Mesodermal cell (in vitro differentiated cells): ENCODE measurements around the gene HSP90AB1.

Experiments used
- H3K27ac ChIP-seq: 2 replicates; pipeline ENCODE4 v1.7.0; 2013; ENCODE audit warnings: mild to moderate bottlenecking, low read depth, low read length, moderate library complexity; ENCODE audit not compliant: severe bottlenecking
- H3K36me3 ChIP-seq: 2 replicates; pipeline ENCODE4 v1.7.1; 2013; ENCODE audit warnings: mild to moderate bottlenecking, low read length, moderate library complexity; ENCODE audit not compliant: control insufficient read depth, insufficient read depth
- H3K4me1 ChIP-seq: one replicate; pipeline ENCODE4 v1.7.1; 2013; ENCODE audit warnings: mild to moderate bottlenecking, low read length; ENCODE audit not compliant: insufficient read depth, control insufficient read depth, poor library complexity, severe bottlenecking
- H3K4me3 ChIP-seq: 2 replicates; pipeline ENCODE4 v1.7.0; 2013; ENCODE audit warnings: low read length, control low read depth, mild to moderate bottlenecking; ENCODE audit not compliant: insufficient read depth, poor library complexity, severe bottlenecking; ENCODE audit errors: extremely low read depth
- H3K9me3 ChIP-seq: 2 replicates; pipeline ENCODE4 v1.7.1; 2013; ENCODE audit warnings: mild to moderate bottlenecking, low read length, moderate library complexity; ENCODE audit not compliant: control insufficient read depth
- WGBS, 2 experiments: methylation state at CpG; one replicate each; pipeline ENCODE4 v1.1.5; 2013; ENCODE audit warnings: missing lambda C conversion rate in 2 of 2; ENCODE audit not compliant: insufficient coverage in 2 of 2; 5-methylcytosine and 5-hydroxymethylcytosine counted together

Gene HSP90AB1

DNA sequence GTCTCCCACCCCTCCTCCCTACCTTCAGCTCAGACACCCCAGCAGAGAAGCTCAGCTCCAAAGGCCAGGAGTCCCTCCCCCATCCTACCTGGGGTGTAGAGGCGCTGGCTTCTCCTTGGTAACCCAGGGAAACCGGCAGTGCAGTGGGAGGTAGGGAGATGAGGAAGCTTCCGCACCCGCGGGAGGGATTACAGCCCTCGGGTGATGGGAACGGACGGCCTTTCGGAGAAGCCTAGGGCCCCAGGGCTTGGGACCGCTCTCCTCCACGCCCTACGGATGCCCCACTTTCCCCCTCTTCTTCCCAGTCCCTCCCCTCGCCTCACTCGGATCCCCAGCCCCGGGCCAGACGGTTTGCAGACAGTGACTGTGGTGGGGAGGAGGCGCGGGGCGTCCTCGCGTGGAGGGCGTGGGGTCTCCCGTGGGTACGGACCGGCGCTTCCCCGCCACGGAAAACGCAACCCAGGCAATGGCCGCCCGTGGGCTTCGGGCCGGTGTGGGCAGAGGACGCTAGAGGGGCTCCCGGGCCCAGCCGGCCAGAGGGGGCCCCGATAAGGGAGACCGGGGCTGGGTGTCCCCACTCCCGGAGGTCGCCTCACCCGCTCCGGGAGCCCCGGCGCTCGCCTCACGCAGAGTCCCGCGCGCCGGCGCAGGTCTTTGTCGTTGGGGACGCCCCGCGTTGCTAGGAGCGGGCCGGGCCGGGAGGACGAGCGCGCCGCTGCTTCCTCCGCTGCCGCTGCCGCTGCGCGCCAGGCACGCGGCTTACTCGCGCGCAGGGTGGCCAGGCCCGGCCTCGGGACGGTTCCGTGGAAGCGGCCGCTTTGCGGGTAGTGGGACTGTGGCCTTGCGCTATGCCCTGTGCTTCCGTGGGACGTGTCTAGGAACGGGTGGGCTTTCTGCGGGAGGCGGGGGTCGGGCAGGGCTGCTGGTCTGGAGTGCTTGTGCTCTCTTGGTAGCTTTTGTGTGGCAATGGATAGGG is 50.5 kb downstream of the HSP90AB1 start:
- H3K4me1 ChIP-seq, result peaks cover 6% of the 10 kb centered on the region
- peak overlapping the region; percentile 44 for H3K4me3 ChIP-seq
- H3K36me3 ChIP-seq, result peaks cover 30% of the 10 kb centered on the region
- H3K27ac ChIP-seq, result no peak overlapping the region
- 1 to 2% methylated on average over 56 to 72 of the region's 86 CpGs for WGBS, 2 experiments
- H3K9me3 ChIP-seq, result no peaks in the 10 kb centered on the region

DNA sequence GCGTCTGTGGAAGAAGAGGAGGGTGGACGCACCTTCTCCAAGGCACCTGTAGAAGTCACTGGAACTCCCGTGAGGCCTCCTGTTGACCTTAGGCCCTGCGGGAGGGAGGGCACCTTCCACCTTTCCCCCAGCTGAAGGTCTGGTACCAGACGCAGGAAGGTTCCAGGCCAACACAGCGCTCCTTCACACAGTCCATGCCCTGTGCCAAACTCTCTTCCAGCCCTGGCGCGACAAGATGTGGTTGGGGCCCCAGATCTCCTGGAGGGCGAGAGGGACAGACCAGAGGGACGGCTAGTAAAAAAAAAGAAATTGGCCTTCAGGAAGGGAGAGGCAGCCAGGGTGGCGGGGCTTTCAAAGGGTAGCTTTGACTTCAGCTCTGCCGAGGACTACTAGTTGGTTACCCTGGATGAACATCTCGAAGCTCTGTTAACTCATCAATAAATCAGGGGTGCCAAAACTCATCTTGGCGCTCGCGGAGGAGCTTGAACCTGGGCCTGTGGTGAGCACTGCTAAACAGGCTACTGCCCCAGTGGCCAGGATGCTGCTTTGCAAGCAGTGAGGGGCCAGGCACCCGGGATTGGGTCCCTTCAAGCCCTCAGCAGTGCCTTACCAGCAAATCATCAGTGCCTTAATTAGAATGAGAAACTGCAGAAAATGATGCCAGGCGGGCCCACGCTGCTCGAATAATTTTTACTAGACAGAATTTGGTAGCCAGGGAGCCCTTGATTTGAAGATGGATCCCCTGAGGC is 51.3 kb downstream of the HSP90AB1 start:
- Histone ChIP-seq H3K9me3 (no peaks in the 10 kb centered on the region), H3K27ac (no peak overlapping the region), H3K36me3 (peaks cover 39% of the 10 kb centered on the region), H3K4me3 (peak overlapping the region; percentile 44), H3K4me1 (peaks cover 6% of the 10 kb centered on the region)
- 54 to 64% methylated on average over 13 to 16 of the region's 20 CpGs for WGBS, 2 experiments

DNA sequence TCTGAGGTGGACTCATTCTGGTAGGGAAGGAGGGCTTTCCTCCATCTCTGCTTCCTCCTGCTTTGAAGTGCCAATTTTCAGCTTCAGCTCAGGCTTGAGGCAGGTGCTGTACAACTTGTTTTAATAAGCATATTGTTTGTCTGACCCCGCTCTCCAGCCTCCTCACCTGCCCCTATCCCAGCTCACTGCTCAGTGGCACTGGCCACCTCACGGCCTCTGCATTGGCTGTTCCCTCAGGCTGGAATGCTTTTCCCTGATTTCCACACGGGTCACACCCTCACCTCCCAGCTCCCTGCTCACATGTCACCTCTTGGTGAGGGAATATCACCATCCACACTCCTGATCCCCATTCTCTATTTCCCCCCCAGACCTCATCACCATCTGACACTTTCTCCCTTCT is 52.0 kb downstream of the HSP90AB1 start:
- 89 to 90% methylated on average over 3 of the region's 3 CpGs for WGBS, 2 experiments
- H3K27ac ChIP-seq, result no peak overlapping the region
- no peaks in the 10 kb centered on the region for H3K9me3 ChIP-seq
- no peak overlapping the region for H3K4me3 ChIP-seq
- peaks cover 6% of the 10 kb centered on the region for H3K4me1 ChIP-seq
- H3K36me3 ChIP-seq, result peaks cover 46% of the 10 kb centered on the region

DNA sequence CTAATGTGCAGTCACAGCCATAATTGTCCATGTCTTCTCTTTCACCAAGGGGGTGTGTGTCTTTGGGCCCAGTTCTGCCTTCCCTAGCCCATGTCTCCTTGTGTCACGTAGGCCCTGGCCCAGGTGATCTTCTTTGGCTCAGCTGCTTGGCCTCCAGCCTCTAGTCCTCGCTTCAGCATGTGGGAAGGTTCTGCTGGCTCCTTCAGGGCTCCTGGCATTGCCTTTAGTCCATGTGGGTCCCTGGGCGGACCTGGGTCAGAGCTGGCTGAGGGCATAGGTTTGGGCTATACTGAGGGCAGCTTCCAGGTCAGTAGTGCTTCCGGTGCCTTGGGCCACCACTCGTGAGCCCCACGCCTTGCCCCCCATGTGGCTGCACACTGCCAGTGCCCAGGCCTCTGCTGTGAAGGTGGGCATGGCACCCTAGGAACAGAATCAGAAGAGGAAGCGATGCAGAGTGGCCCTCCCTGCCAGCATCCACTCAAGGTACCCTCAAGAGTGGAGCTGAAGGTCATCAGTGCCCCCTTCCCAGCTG is 53.5 kb downstream of the HSP90AB1 start:
- 80% methylated on average over 6 to 7 of the region's 7 CpGs for WGBS, 2 experiments
- Histone ChIP-seq H3K4me1 (peaks cover 6% of the 10 kb centered on the region), H3K9me3 (no peaks in the 10 kb centered on the region), H3K27ac (no peak overlapping the region), H3K36me3 (peaks cover 57% of the 10 kb centered on the region), H3K4me3 (no peak overlapping the region)

GRCh38 chr6:44301106-44301505 is 54.2 kb downstream of the HSP90AB1 start:
- Histone ChIP-seq H3K4me3 (no peak overlapping the region), H3K27ac (no peak overlapping the region), H3K9me3 (no peaks in the 10 kb centered on the region), H3K36me3 (peaks cover 65% of the 10 kb centered on the region), H3K4me1 (peaks cover 6% of the 10 kb centered on the region)
- WGBS, 2 experiments, result 88 to 96% methylated on average over 5 to 8 of the region's 8 CpGs

- WGBS, 2 experiments, result 93 to 94% methylated on average over 10 to 12 of the region's 14 CpGs
- Histone ChIP-seq H3K36me3 (peaks cover 73% of the 10 kb centered on the region), H3K9me3 (no peaks in the 10 kb centered on the region)
Measured at GRCh38 chr6:44301782-44302564, 55.1 kb downstream of the HSP90AB1 start.

DNA sequence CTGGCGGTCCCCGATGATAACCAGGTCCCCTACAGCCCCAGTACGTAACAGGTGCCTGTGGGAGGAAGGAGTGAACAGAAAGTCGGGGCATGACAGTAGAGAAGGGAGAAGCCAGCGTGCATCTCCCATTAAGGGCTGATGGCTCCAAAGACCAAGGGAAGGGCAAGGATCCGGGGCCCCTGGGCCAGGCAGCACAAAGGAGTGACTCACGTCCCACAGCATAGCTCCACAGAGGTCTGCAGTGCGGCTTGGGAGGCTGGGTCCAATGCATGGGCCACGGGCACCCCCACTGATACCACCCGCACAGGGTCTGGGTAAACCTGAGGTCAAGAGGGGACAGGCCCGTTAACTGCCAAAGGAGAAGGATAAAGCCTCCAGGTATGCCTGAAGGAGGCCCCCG is 56.0 kb downstream of the HSP90AB1 start:
- peaks cover 78% of the 10 kb centered on the region for H3K36me3 ChIP-seq

More at GRCh38 chr6:44301782-44302564, 55.1 kb downstream of the HSP90AB1 start:
- H3K27ac ChIP-seq, result no peak overlapping the region
- H3K4me1 ChIP-seq, result peaks cover 6% of the 10 kb centered on the region
- H3K4me3 ChIP-seq, result no peak overlapping the region

More for the DNA sequence above, 56.0 kb downstream of the HSP90AB1 start:
- no peak overlapping the region for H3K27ac ChIP-seq
- H3K4me3 ChIP-seq, result no peak overlapping the region
- no peaks in the 10 kb centered on the region for H3K9me3 ChIP-seq
- H3K4me1 ChIP-seq, result no peaks in the 10 kb centered on the region
- 87 to 89% methylated on average over 9 to 10 of the region's 12 CpGs for WGBS, 2 experiments
